Measurements from ENCODE around the gene DHRS9. TPM values are rescaled to one million over a fixed set of nuclear protein-coding genes. Genes with fewer than 3 reads are reported as not detected.
"Not testable (repeated sequence)": the region's sequence is repeated elsewhere in the genome, so short reads cannot be mapped to it uniquely, and the experiment has no call there.

The DHRS9 gene
- total RNA-seq, 1 experiment from 2014 or later, result 2.1 TPM

DNA sequence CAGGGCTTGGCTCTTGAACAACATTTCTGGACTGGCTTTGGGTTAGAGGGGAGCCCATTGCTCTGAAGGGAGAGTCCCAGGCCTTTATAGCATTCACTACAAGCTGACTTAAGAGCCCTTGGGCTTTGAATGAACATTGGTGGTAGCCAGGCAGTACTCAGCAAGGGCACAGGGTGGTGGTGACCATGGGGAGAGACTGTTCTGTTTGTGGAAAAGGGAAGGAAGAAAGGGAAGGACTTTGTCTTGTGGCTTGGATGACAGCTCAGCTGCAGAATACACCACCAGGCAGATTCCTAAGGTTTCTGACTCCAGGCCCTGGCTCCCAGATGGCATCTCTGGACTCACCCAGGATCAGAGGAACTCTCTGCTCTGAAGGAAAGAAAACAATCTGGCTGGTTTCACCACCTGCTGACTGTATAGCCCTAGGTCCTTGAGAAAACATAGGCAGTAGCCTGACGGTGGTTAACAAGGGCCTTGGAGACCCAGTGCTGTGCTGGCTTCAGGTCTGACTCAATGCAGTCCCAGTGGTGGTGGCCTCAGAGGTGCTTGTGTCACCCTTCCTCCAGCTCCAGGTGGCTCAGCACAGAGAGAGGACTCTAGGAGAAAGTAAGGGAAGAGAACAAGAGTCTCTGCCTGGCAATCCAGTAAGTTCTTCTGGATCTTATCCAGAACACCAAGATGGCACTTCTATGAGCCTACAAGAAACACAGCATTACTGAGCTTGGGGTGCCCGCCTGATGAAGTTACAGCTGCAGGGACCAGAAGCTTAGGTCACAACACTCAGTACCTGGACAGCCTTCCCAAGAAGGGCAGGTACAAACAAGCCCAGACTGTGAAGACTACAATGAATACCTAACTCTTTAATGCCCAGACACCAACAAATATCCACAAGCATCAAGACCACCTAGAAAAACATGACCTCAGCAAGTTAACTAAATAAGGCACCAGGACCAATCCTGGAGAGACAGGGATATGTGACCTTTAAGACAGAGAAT is 21.8 kb upstream of the DHRS9 start:
- Histone ChIP-seq H3K4me1 (ENCODE audit: low read length) (no peaks in the 10 kb centered on the region), H3K9ac (ENCODE audit: low read length) (no peak overlapping the region), H3K79me2 (ENCODE audit: low read length) (no peaks in the 10 kb centered on the region), H3K27ac (ENCODE audit: low read length) (no peak overlapping the region), H3K36me3 (ENCODE audit: insufficient read depth, low read length) (no peaks in the 10 kb centered on the region), H3K4me2 (ENCODE audit: low read depth, low read length, poor library complexity, severe bottlenecking) (no peak overlapping the region), H3K4me3 (ENCODE audit: low read length) (no peak overlapping the region), H3K27me3 (ENCODE audit: low read length) (no peaks in the 10 kb centered on the region), H2AFZ (ENCODE audit: low read length) (no peak overlapping the region), H3K9me3 (ENCODE audit: low read length) (peaks cover 4% of the 10 kb centered on the region; the same call in 1 of the 2 replicates), H4K20me1 (ENCODE audit: insufficient read depth, low read depth, low read length) (no peaks in the 10 kb centered on the region), H3K9me2 (replicated peaks; ENCODE audit: insufficient read depth, low read length) (no peaks in the 10 kb centered on the region)
- DNase-seq, result no peak

DNA sequence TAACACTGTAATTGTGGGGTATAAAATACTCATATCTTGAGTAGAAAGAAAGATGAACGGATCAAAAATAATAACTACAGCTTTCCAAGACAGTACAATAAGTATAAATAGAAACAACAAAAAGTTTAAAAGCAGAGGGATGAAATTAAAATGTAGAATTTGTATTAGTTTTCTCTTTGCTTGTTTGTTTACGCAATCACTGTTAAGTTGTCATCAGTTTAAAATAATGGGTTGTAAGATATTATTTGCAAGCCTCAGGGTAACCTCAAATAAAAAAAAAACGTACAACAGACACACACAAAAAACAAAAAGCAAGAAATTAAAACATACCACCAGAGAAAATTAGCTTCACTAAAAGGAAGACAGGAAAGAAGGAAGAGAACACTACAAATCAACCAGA is 20.2 kb upstream of the DHRS9 start:
- Histone ChIP-seq H3K79me2 (ENCODE audit: low read length) (no peaks in the 10 kb centered on the region), H3K9me3 (ENCODE audit: low read length) (no peaks in the 10 kb centered on the region), H3K4me1 (ENCODE audit: low read length) (no peaks in the 10 kb centered on the region), H3K27me3 (ENCODE audit: low read length) (no peaks in the 10 kb centered on the region), H4K20me1 (ENCODE audit: insufficient read depth, low read depth, low read length) (no peaks in the 10 kb centered on the region), H3K4me3 (ENCODE audit: low read length) (no peak overlapping the region), H2AFZ (ENCODE audit: low read length) (no peak overlapping the region), H3K9ac (ENCODE audit: low read length) (no peak overlapping the region), H3K9me2 (replicated peaks; ENCODE audit: insufficient read depth, low read length) (no peaks in the 10 kb centered on the region), H3K27ac (ENCODE audit: low read length) (no peak overlapping the region), H3K4me2 (ENCODE audit: low read depth, low read length, poor library complexity, severe bottlenecking) (no peak overlapping the region), H3K36me3 (ENCODE audit: insufficient read depth, low read length) (no peaks in the 10 kb centered on the region)
- DNase-seq, result no peak

DNA sequence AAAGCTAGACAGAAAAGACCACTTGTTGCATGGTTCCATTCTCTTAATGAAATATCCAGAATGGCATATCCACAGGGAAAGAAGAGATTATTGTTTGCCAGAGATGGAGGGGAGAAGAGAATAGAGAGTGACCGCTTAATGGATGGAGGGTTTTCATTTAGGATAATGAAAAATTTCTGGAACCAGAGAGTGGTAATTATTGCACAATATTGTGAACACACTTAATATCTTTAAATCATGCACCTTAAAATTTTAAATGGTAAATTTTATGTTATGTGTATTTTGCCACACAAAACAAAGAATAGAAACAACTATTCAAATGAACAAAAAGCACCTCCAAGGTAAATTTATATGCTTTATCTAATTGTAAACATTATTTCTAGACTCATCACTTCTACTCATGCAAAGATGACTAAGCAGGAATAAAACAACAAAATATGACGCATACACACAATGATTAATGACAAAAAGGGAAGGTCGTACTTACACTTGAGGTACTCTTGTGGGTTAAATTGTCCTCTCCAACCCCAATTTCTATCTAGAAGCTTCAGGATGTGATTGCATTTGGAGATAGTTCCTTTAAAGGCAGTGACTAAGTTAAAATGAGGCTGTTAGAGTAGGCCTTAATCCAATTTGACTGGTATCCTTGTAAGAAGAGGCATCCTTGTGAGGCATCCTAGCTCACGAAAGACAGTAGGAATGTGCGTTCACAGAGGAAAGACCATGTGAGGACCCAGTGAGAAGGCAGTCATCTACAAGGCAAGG is 18.7 kb upstream of the DHRS9 start:
- H2AFZ ChIP-seq (ENCODE audit: low read length), result no peak overlapping the region
- no peaks in the 10 kb centered on the region for H3K79me2 ChIP-seq (ENCODE audit: low read length)
- no peaks in the 10 kb centered on the region for H3K36me3 ChIP-seq (ENCODE audit: insufficient read depth, low read length)
- no peaks in the 10 kb centered on the region for H4K20me1 ChIP-seq (ENCODE audit: insufficient read depth, low read depth, low read length)
- H3K9me3 ChIP-seq (ENCODE audit: low read length), result no peaks in the 10 kb centered on the region
- DNase-seq, result no peak
- no peak overlapping the region for H3K4me3 ChIP-seq (ENCODE audit: low read length)
- no peaks in the 10 kb centered on the region for H3K4me1 ChIP-seq (ENCODE audit: low read length)
- no peaks in the 10 kb centered on the region for H3K27me3 ChIP-seq (ENCODE audit: low read length)
- no peak overlapping the region for H3K4me2 ChIP-seq (ENCODE audit: low read depth, low read length, poor library complexity, severe bottlenecking)
- H3K27ac ChIP-seq (ENCODE audit: low read length), result no peak overlapping the region
- no peak overlapping the region for H3K9ac ChIP-seq (ENCODE audit: low read length)
- no peaks in the 10 kb centered on the region for H3K9me2 ChIP-seq (replicated peaks; ENCODE audit: insufficient read depth, low read length)

DNA sequence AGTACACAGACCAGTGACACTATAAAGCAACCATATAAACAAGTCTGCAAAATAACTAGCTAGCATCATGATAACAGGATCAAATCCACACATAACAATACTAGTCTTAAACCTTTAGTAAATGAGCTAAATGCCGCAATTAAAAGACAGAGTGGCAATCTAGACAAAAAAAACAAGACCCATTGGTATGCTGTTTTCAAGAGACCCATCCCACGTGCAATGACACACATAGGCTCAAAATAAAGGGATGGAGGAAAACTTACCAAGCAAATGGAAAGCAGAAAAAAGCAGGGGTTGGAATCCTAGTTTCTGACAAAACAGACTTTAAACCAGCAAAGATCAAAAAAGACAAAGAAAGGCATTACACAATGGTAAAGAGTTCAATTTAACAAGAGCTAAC is 14.8 kb upstream of the DHRS9 start:
- not testable (repeated sequence) for H3K27ac ChIP-seq (ENCODE audit: low read length); H3K9ac ChIP-seq (ENCODE audit: low read length); H3K79me2 ChIP-seq (ENCODE audit: low read length); H2AFZ ChIP-seq (ENCODE audit: low read length); DNase-seq; H4K20me1 ChIP-seq (ENCODE audit: insufficient read depth, low read depth, low read length); H3K9me2 ChIP-seq (replicated peaks; ENCODE audit: insufficient read depth, low read length); H3K4me2 ChIP-seq (ENCODE audit: low read depth, low read length, poor library complexity, severe bottlenecking); H3K9me3 ChIP-seq (ENCODE audit: low read length); H3K36me3 ChIP-seq (ENCODE audit: insufficient read depth, low read length); H3K4me3 ChIP-seq (ENCODE audit: low read length); H3K4me1 ChIP-seq (ENCODE audit: low read length); H3K27me3 ChIP-seq (ENCODE audit: low read length)

GRCh38 chr2:169064199-169064598 is 5.2 kb upstream of the DHRS9 start:
- H3K4me2 ChIP-seq (ENCODE audit: low read depth, low read length, poor library complexity, severe bottlenecking); DNase-seq; H3K9me2 ChIP-seq (replicated peaks; ENCODE audit: insufficient read depth, low read length): not testable (repeated sequence)

DNA sequence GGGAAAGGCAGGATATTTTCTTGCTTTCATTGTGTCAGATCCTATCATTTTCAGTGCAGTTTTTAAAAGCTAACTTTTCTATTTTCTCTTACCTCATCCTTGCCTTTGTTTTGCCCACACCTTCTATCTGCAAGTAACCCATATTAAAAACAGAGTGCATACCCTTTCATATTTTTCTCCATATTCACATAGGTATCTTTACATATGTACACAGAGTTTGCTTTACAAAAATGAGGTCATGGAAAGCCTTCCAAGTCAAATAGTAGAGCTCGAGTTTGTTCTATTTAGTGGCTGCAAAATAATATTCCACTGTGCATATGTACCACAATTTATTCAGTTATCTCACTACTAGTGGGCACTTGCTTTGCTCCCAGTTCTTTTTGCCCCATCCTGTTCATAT is 3.9 kb upstream of the DHRS9 start:
- Histone ChIP-seq H3K36me3 (ENCODE audit: insufficient read depth, low read length) (no peaks in the 10 kb centered on the region), H3K27ac (ENCODE audit: low read length) (no peak overlapping the region), H2AFZ (ENCODE audit: low read length) (no peak overlapping the region), H4K20me1 (ENCODE audit: insufficient read depth, low read depth, low read length) (no peaks in the 10 kb centered on the region), H3K4me3 (ENCODE audit: low read length) (no peak overlapping the region), H3K9me3 (ENCODE audit: low read length) (no peaks in the 10 kb centered on the region), H3K4me2 (ENCODE audit: low read depth, low read length, poor library complexity, severe bottlenecking) (no peak overlapping the region), H3K79me2 (ENCODE audit: low read length) (no peaks in the 10 kb centered on the region), H3K9me2 (replicated peaks; ENCODE audit: insufficient read depth, low read length) (no peaks in the 10 kb centered on the region), H3K9ac (ENCODE audit: low read length) (no peak overlapping the region), H3K27me3 (ENCODE audit: low read length) (no peaks in the 10 kb centered on the region), H3K4me1 (ENCODE audit: low read length) (no peaks in the 10 kb centered on the region)
- no peak for DNase-seq

More at GRCh38 chr2:169064199-169064598, 5.2 kb upstream of the DHRS9 start:
- not testable (repeated sequence) for H3K79me2 ChIP-seq (ENCODE audit: low read length); H3K4me1 ChIP-seq (ENCODE audit: low read length); H4K20me1 ChIP-seq (ENCODE audit: insufficient read depth, low read depth, low read length); H2AFZ ChIP-seq (ENCODE audit: low read length); H3K27ac ChIP-seq (ENCODE audit: low read length); H3K27me3 ChIP-seq (ENCODE audit: low read length); H3K9ac ChIP-seq (ENCODE audit: low read length); H3K9me3 ChIP-seq (ENCODE audit: low read length); H3K4me3 ChIP-seq (ENCODE audit: low read length); H3K36me3 ChIP-seq (ENCODE audit: insufficient read depth, low read length)

DNA sequence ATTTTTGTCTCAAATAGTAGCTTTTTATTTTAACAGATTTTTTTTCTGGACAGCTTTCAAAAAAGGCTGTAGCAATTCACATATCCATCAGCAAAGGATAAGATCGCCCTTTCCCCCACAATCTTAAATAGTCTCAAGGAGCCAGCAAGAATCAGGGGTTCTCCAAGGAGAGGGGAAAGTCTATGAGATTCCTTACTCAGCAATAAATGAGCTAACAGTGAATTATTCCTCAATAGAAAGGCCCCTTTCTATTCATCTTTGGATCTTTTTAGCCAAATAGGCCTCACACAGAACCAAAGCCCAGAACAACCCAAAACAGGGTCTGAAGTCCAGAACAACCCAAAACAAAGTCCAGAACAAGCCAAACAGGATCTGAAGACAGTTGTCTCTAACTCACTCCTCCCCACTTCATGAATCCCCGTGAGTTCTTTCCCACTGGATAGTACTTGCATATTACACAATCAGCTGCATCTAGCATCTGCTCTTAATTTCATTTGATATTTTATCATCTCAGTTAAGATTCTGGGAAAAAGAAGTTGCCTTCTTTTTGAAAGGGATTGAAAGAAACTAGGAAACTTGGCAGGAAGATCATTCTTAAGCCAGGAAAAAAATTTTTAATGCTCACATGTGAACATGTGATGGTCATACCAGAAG is 3.4 kb upstream of the DHRS9 start:
- Histone ChIP-seq H3K9me2 (replicated peaks; ENCODE audit: insufficient read depth, low read length) (no peaks in the 10 kb centered on the region), H3K79me2 (ENCODE audit: low read length) (no peaks in the 10 kb centered on the region), H3K9me3 (ENCODE audit: low read length) (no peaks in the 10 kb centered on the region), H3K36me3 (ENCODE audit: insufficient read depth, low read length) (no peaks in the 10 kb centered on the region), H3K9ac (ENCODE audit: low read length) (no peak overlapping the region), H3K27ac (ENCODE audit: low read length) (no peak overlapping the region), H3K4me2 (ENCODE audit: low read depth, low read length, poor library complexity, severe bottlenecking) (no peak overlapping the region), H3K4me3 (ENCODE audit: low read length) (no peak overlapping the region), H3K4me1 (ENCODE audit: low read length) (no peaks in the 10 kb centered on the region), H4K20me1 (ENCODE audit: insufficient read depth, low read depth, low read length) (no peaks in the 10 kb centered on the region), H3K27me3 (ENCODE audit: low read length) (no peaks in the 10 kb centered on the region), H2AFZ (ENCODE audit: low read length) (no peak overlapping the region)
- no peak for DNase-seq

GRCh38 chr2:169066897-169067296 is 2.5 kb upstream of the DHRS9 start:
- Histone ChIP-seq H3K9me3 (ENCODE audit: low read length) (no peaks in the 10 kb centered on the region), H3K9me2 (replicated peaks; ENCODE audit: insufficient read depth, low read length) (no peaks in the 10 kb centered on the region), H2AFZ (ENCODE audit: low read length) (no peak overlapping the region), H3K4me1 (ENCODE audit: low read length) (no peaks in the 10 kb centered on the region), H3K4me3 (ENCODE audit: low read length) (no peak overlapping the region), H3K36me3 (ENCODE audit: insufficient read depth, low read length) (no peaks in the 10 kb centered on the region), H3K9ac (ENCODE audit: low read length) (no peak overlapping the region), H3K79me2 (ENCODE audit: low read length) (no peaks in the 10 kb centered on the region), H4K20me1 (ENCODE audit: insufficient read depth, low read depth, low read length) (no peaks in the 10 kb centered on the region), H3K27me3 (ENCODE audit: low read length) (no peaks in the 10 kb centered on the region), H3K4me2 (ENCODE audit: low read depth, low read length, poor library complexity, severe bottlenecking) (no peak overlapping the region), H3K27ac (ENCODE audit: low read length) (no peak overlapping the region)
- DNase-seq, result no peak

Measured in Karpas-422 (cell line).